ENCODE results near the gene THRA. TPM values are rescaled to one million over a fixed set of nuclear protein-coding genes. Genes with fewer than 3 reads are reported as not detected.
A peak's percentile ranks its signal among the peaks of the same experiment; 100 is the strongest.

The THRA gene
- total RNA-seq, 2 donors from 2014 or later: 35.2 to 79.8 TPM

DNA sequence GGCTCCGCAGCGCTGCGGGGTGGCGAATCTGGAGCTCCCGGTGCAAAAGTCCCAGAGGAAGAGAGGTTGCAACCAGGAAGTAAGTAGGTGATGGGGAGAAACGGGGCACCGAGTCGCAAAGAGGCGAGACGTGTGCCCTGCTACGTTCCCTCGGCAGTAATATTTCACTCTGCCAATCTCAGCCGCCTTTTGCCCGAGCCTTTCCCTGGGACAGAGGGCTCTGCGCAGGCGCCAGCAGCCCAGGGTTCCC, 37.6 kb downstream of the THRA start, which contains the start of gene NR1D1:
Gene NR1D1 (minus strand): TSS at position 171 of the 250 bp plus-strand sequence. CDS start 495 bp downstream, outside the sequence.
- no peaks in the 10 kb centered on the region for H3K4me1 ChIP-seq (replicated peaks)
- H3K27me3 ChIP-seq (replicated peaks; ENCODE audit: insufficient read depth): no peaks in the 10 kb centered on the region
- peaks cover 0 to 5% of the 10 kb centered on the region in 2 donors for H3K36me3 ChIP-seq
- TF ChIP-seq POLR2A (IDR thresholded peaks at IDR 0.05): peak; percentile 93
- no peak for TF ChIP-seq POLR2AphosphoS5 (IDR thresholded peaks at IDR 0.05)
- TF ChIP-seq CTCF (IDR thresholded peaks at IDR 0.05): no peak
- H3K27ac ChIP-seq: peak within 1 kb of the TSS; percentile 88 to 95
- 0% methylated on average over 16 of the region's 16 CpGs for WGBS
- H3K4me3 ChIP-seq: peak within 1 kb of the TSS; percentile 54 to 65
- DNase-seq (ENCODE audit: low spot score): no peak
- intact Hi-C loops (cut with DNase I): no loop called here
- no peaks in the 10 kb centered on the region for H3K9me3 ChIP-seq

GRCh38 chr17:40100669-40101366, 38.1 kb downstream of the THRA start:
- peak; percentile 99 for TF ChIP-seq POLR2AphosphoS5 (IDR thresholded peaks at IDR 0.05)
- peak; percentile 13 for TF ChIP-seq POLR2A (IDR thresholded peaks at IDR 0.05)
- peak in 1 of 4 experiments; percentile 25 for TF ChIP-seq CTCF (IDR thresholded peaks at IDR 0.05)
- DNase-seq (ENCODE audit: low spot score): peak; percentile 99
- peak overlapping the region; percentile 88 to 95 for H3K27ac ChIP-seq
- WGBS: under 1% methylated on average over 25 of the region's 25 CpGs
- no peaks in the 10 kb centered on the region for H3K27me3 ChIP-seq (replicated peaks; ENCODE audit: insufficient read depth)
- no peaks in the 10 kb centered on the region for H3K4me1 ChIP-seq (replicated peaks)
- intact Hi-C loops (cut with DNase I): no loop called here
- peaks cover 0 to 5% of the 10 kb centered on the region in 2 donors for H3K36me3 ChIP-seq
- H3K9me3 ChIP-seq: no peaks in the 10 kb centered on the region
- peak overlapping the region; percentile 54 to 65 for H3K4me3 ChIP-seq

- H3K4me1 ChIP-seq (replicated peaks): no peaks in the 10 kb centered on the region
- intact Hi-C loops (cut with DNase I): no loop called here
- 77% methylated on average over 16 of the region's 16 CpGs for WGBS
These were observed 38.8 kb downstream of the THRA start for GRCh38 chr17:40101367-40102210.

DNA sequence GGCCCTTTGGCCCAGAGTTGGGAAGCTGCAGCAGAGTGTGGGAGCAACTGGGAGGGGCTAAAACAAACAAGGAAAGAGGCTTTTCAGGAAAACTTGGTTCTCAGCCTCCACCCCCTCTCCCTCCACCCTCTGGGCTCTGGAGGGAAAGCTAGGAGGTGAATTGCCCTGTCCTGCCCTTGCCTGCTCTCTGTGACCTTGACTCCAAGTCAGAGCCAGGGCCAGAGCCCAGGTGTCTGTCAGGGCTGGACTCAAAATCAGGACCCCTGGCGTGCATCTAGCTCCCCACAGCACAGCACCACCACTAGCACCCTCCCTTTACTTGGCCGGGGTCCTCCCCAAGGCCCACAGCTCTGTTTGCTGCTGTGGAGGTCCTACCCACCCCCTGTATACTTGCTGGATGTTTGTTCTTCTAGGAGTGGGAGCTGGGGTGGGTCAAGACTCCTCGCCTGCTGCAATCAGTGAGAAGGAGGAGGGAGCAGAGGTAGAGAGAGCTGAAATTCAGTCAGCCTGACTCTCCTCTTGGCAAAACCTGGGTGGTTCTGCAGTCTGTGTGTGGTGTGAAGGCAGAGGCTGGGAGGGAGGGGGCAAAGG, 40.4 kb downstream of the THRA start:
- Histone ChIP-seq H3K27ac (peak overlapping the region; percentile 88 to 97), H3K4me3 (no peak overlapping the region), H3K4me1 (replicated peaks) (peaks cover 6% of the 10 kb centered on the region), H3K36me3 (no peaks in the 10 kb centered on the region), H3K9me3 (no peaks in the 10 kb centered on the region), H3K27me3 (replicated peaks; ENCODE audit: insufficient read depth) (no peaks in the 10 kb centered on the region)
- 40% methylated on average over 3 of the region's 3 CpGs for WGBS
- DNase-seq (ENCODE audit: low spot score): no peak
- TF ChIP-seq POLR2AphosphoS5 (IDR thresholded peaks at IDR 0.05) (no peak), POLR2A (IDR thresholded peaks at IDR 0.05) (no peak), CTCF (IDR thresholded peaks at IDR 0.05) (no peak)
- intact Hi-C loops (cut with DNase I): no loop called here

More at GRCh38 chr17:40101367-40102210, 38.8 kb downstream of the THRA start:
- H3K36me3 ChIP-seq: peaks cover 0 to 3% of the 10 kb centered on the region in 2 donors
- H3K4me3 ChIP-seq: no peak overlapping the region
- TF ChIP-seq CTCF (IDR thresholded peaks at IDR 0.05) (no peak), POLR2A (IDR thresholded peaks at IDR 0.05) (no peak), POLR2AphosphoS5 (IDR thresholded peaks at IDR 0.05) (no peak)
- no peaks in the 10 kb centered on the region for H3K9me3 ChIP-seq
- no peaks in the 10 kb centered on the region for H3K27me3 ChIP-seq (replicated peaks; ENCODE audit: insufficient read depth)
- H3K27ac ChIP-seq: peak overlapping the region; percentile 88 to 95
- DNase-seq (ENCODE audit: low spot score): no peak
